HG03108 (cell line): ENCODE results near the gene SIAH1.
"Not testable (repeated sequence)": the region's sequence is repeated elsewhere in the genome, so short reads cannot be mapped to it uniquely, and the experiment has no call there.

Experiments used
- ATAC-seq: cut with Tn5 transposase; IDR thresholded peaks from one replicate; pipeline ENCODE4 v1.9.1; 2021; ENCODE audit warnings: moderate library complexity; ENCODE audit not compliant: unreplicated experiment

Gene SIAH1

GRCh38 chr16:48385253-48386150 lies at the start of gene SIAH1:
SIAH1 (minus strand) TSS chr16:48385413; CDS start chr16:48362428, 22,985 bp downstream.
- peak; percentile 65 for ATAC-seq

- ATAC-seq = no peak
Observed at GRCh38 chr16:48434653-48435317, 49.6 kb upstream of the SIAH1 start.

- no peak for ATAC-seq
Observed at GRCh38 chr16:48433850-48434530, 48.8 kb upstream of the SIAH1 start.

- no peak for ATAC-seq
Observed at GRCh38 chr16:48433116-48433849, 48.1 kb upstream of the SIAH1 start.

- peak; percentile 70 for ATAC-seq
Observed at GRCh38 chr16:48432136-48432535, 46.9 kb upstream of the SIAH1 start.

- no peak for ATAC-seq
Observed at GRCh38 chr16:48430890-48431289, 45.7 kb upstream of the SIAH1 start.

- ATAC-seq = no peak
Observed at GRCh38 chr16:48426244-48427141, 41.3 kb upstream of the SIAH1 start.

GRCh38 chr16:48422537-48422936 lies 37.3 kb upstream of the SIAH1 start:
- no peak for ATAC-seq

- no peak for ATAC-seq
Observed at GRCh38 chr16:48421741-48422140, 36.5 kb upstream of the SIAH1 start.

GRCh38 chr16:48420437-48420836 lies 35.2 kb upstream of the SIAH1 start:
- ATAC-seq = no peak

GRCh38 chr16:48416617-48417016 lies 31.4 kb upstream of the SIAH1 start:
- ATAC-seq = not testable (repeated sequence)

GRCh38 chr16:48413272-48413671 lies 28.1 kb upstream of the SIAH1 start:
- no peak for ATAC-seq

- ATAC-seq = no peak
Observed at GRCh38 chr16:48409839-48410632, 24.8 kb upstream of the SIAH1 start.

- ATAC-seq = no peak
Observed at GRCh38 chr16:48408688-48409087, 23.5 kb upstream of the SIAH1 start.

- no peak for ATAC-seq
Observed at GRCh38 chr16:48405907-48406306, 20.7 kb upstream of the SIAH1 start.

GRCh38 chr16:48405153-48405552 lies 19.9 kb upstream of the SIAH1 start:
- no peak for ATAC-seq

GRCh38 chr16:48402547-48402946 lies 17.3 kb upstream of the SIAH1 start:
- not testable (repeated sequence) for ATAC-seq

GRCh38 chr16:48395375-48395774 lies 10.2 kb upstream of the SIAH1 start:
- no peak for ATAC-seq

GRCh38 chr16:48394355-48394703 lies 9.1 kb upstream of the SIAH1 start:
- ATAC-seq = no peak
